Esophagus muscularis mucosa (tissue), 4 donors: ENCODE measurements around the gene CAPZB. TPM values are rescaled to one million over a fixed set of nuclear protein-coding genes. Genes with fewer than 3 reads are reported as not detected.

Source experiments
- DNase-seq: peaks from one replicate; pipeline ENCODE4 v3.0.0-alpha.2; 2017; ENCODE audit errors: extremely low spot score
- H3K27ac ChIP-seq, 4 donors: fragments of 200-600 bp; sonication (generic); replicated peaks in 1 of 4; 1 replicate in 3 of 4; 2 replicates in 1 of 4; pipeline ENCODE4 v1.5.1; 2016 to 2019; ENCODE audit warnings: mild to moderate bottlenecking in 1 of 4
- H3K27me3 ChIP-seq, 4 donors: fragments of 200-600 bp; sonication (generic); one replicate each; pipeline versions ENCODE4 v1.5.1 to v1.6.0; 2016 to 2019
- H3K36me3 ChIP-seq, 4 donors: fragments of 200-600 bp; sonication (generic); one replicate each; pipeline ENCODE4 v1.5.1; 2016 to 2019
- H3K4me1 ChIP-seq, 4 donors: fragments of 200-600 bp; sonication (generic); one replicate each; pipeline ENCODE4 v1.5.1; 2016 to 2019
- H3K4me3 ChIP-seq, 4 donors: fragments of 200-600 bp; sonication (generic); 1 replicate in 2 of 4; 2 replicates in 2 of 4; pipeline ENCODE4 v1.5.1; 2016 to 2019; ENCODE audit warnings: mild to moderate bottlenecking in 4 of 4, moderate library complexity in 1 of 4
- H3K9me3 ChIP-seq, 4 donors: fragments of 200-600 bp; sonication (generic); 1 replicate in 3 of 4; 2 replicates in 1 of 4; pipeline ENCODE4 v1.5.1; 2016 to 2019
- CTCF ChIP-seq, 3 experiments: fragments of 200-600 bp in 2 of 3; fragments of 450-650 bp in 1 of 3; sonication (generic) in 2 of 3; IDR thresholded peaks; one replicate each; pipeline ENCODE4 v1.5.1; 2017 to 2019; ENCODE audit warnings: antibody characterized with exemption in 3 of 3, mild to moderate bottlenecking in 2 of 3, moderate library complexity in 1 of 3
- EP300 ChIP-seq: sonication (generic); formaldehyde crosslinking; IDR thresholded peaks from one replicate; pipeline ENCODE4 v1.6.1; 2017; ENCODE audit warnings: antibody characterized with exemption
- POLR2A ChIP-seq: fragments of 450-650 bp; IDR thresholded peaks from one replicate; pipeline ENCODE4 v1.6.1; 2017; ENCODE audit warnings: antibody characterized with exemption, moderate library complexity, mild to moderate bottlenecking, low read depth
- POLR2AphosphoS5 ChIP-seq, 2 donors: sonication (generic); formaldehyde crosslinking; IDR thresholded peaks; one replicate each; pipeline ENCODE4 v1.6.1; 2017; ENCODE audit warnings: antibody characterized with exemption in 2 of 2
- WGBS: methylation state at CpG from one replicate; pipeline ENCODE4 v1.1.5; 2018; 5-methylcytosine and 5-hydroxymethylcytosine counted together
- intact Hi-C: fragments of 100-400 bp; cut with DNase I; formaldehyde crosslinking; loops from one replicate; pipeline ENCODE4 v1.15.1; 2023
- total RNA-seq, 4 donors: library from RNA; depleted of rRNA; stranded (reverse); fragments of >200 nt; gene quantifications; one replicate each; pipeline versions ENCODE4 v1.1.0 to v1.2.1, GENCODE V29; 2016

CAPZB gene
- total RNA-seq, 4 donors from 2014 or later, result 186 to 261 (median 203) TPM

GRCh38 chr1:19357299-19357986, 127.9 kb downstream of the CAPZB start:
- H3K4me3 ChIP-seq, result no peak overlapping the region
- H3K27me3 ChIP-seq, result no peaks in the 10 kb centered on the region
- intact Hi-C loops, result no loop called here
- TF ChIP-seq POLR2A (no peak), CTCF (IDR thresholded peaks at IDR 0.05) (no peak), EP300 (no peak), POLR2AphosphoS5 (IDR thresholded peaks at IDR 0.05) (no peak)
- 84% methylated on average over 13 of the region's 13 CpGs for WGBS
- H3K9me3 ChIP-seq, result no peaks in the 10 kb centered on the region
- DNase-seq, result no peak
- peaks cover 28 to 61% (median 55%) of the 10 kb centered on the region in 4 donors for H3K36me3 ChIP-seq
- no peak overlapping the region for H3K27ac ChIP-seq
- H3K4me1 ChIP-seq, result peaks cover 15 to 62% (median 52%) of the 10 kb centered on the region in 4 donors

DNA sequence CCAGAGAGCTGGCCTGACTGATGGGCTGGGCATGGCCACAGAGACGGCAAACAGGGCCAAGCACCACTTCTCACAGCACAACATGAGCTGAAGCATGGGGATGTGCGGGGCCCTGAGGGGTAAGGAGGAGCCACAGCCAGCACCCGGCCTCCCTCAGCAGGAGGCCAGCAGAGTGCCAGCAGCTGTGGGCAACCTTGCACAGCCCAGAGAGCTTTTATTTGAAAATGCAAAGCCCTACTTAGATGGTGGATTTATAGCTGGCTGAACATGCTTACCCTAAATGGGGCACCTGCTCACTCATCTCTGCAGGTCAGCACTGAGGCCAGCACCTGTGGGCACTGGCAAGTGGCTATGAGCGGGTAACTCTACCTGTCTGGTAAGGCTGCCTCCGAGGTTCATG, 129.1 kb downstream of the CAPZB start:
- Histone ChIP-seq H3K9me3 (no peaks in the 10 kb centered on the region), H3K4me1 (peaks cover 13 to 62% (median 57%) of the 10 kb centered on the region in 4 donors), H3K4me3 (no peak overlapping the region), H3K27ac (no peak overlapping the region), H3K36me3 (peaks cover 28 to 73% (median 65%) of the 10 kb centered on the region in 4 donors), H3K27me3 (no peaks in the 10 kb centered on the region)
- TF ChIP-seq CTCF (IDR thresholded peaks at IDR 0.05) (no peak), EP300 (no peak), POLR2AphosphoS5 (IDR thresholded peaks at IDR 0.05) (no peak), POLR2A (no peak)
- WGBS, result 97% methylated on average over 3 of the region's 5 CpGs
- intact Hi-C loops, result no loop called here
- DNase-seq, result no peak

GRCh38 chr1:19354531-19354981, 130.8 kb downstream of the CAPZB start:
- peaks cover 40 to 84% (median 78%) of the 10 kb centered on the region in 4 donors for H3K36me3 ChIP-seq
- H3K27me3 ChIP-seq, result no peaks in the 10 kb centered on the region
- DNase-seq, result no peak
- no peak overlapping the region for H3K4me3 ChIP-seq
- WGBS, result 50% methylated on average over 6 of the region's 6 CpGs
- H3K9me3 ChIP-seq, result no peaks in the 10 kb centered on the region
- H3K27ac ChIP-seq, result peak overlapping the region; percentile 1 to 68 (median 19)
- peaks cover 0 to 54% (median 47%) of the 10 kb centered on the region in 4 donors for H3K4me1 ChIP-seq
- TF ChIP-seq CTCF (IDR thresholded peaks at IDR 0.05), result no peak
- no peak for TF ChIP-seq POLR2AphosphoS5 (IDR thresholded peaks at IDR 0.05)
- intact Hi-C loops, result no loop called here

- TF ChIP-seq POLR2A, result no peak
- TF ChIP-seq EP300, result no peak
- no peak for TF ChIP-seq POLR2AphosphoS5 (IDR thresholded peaks at IDR 0.05)
- no peak for TF ChIP-seq CTCF (IDR thresholded peaks at IDR 0.05)
- H3K4me3 ChIP-seq, result no peak overlapping the region
- peak overlapping the region; percentile 61 to 68 (median 66) for H3K27ac ChIP-seq
- intact Hi-C loops, result no loop called here
- WGBS, result 83% methylated on average over 1 of the region's 8 CpGs
- no peak for DNase-seq
- no peaks in the 10 kb centered on the region for H3K27me3 ChIP-seq
- no peaks in the 10 kb centered on the region for H3K9me3 ChIP-seq
- H3K4me1 ChIP-seq, result peaks cover 0 to 57% (median 53%) of the 10 kb centered on the region in 4 donors
- H3K36me3 ChIP-seq, result peaks cover 44 to 91% (median 85%) of the 10 kb centered on the region in 4 donors
Observed at GRCh38 chr1:19353596-19353995, 131.7 kb downstream of the CAPZB start.
